Cardiac fibroblast (primary cell): Measurements from ENCODE around the gene RFX8.

Experiments
- DNase-seq, 2 donors: peaks; one replicate each; pipeline versions ENCODE4 v3.0.0 to v3.0.0-alpha.2; 2010; ENCODE audit warnings: low read depth in 2 of 2
- H3K4me3 ChIP-seq, 2 donors: replicated peaks in 1 of 2; 1 replicate in 1 of 2; 2 replicates in 1 of 2; pipeline ENCODE4 v1.5.1; 2011; ENCODE audit warnings: low read depth in 2 of 2, low read length in 2 of 2, mild to moderate bottlenecking in 2 of 2, moderate library complexity in 1 of 2
- TF ChIP-seq, protein P1 (sequence below): IDR thresholded peaks from one replicate; pipeline ENCODE4 v1.5.1; 2011; ENCODE audit warnings: low read depth, mild to moderate bottlenecking, low read length, inconsistent platforms

RFX8 gene

DNA sequence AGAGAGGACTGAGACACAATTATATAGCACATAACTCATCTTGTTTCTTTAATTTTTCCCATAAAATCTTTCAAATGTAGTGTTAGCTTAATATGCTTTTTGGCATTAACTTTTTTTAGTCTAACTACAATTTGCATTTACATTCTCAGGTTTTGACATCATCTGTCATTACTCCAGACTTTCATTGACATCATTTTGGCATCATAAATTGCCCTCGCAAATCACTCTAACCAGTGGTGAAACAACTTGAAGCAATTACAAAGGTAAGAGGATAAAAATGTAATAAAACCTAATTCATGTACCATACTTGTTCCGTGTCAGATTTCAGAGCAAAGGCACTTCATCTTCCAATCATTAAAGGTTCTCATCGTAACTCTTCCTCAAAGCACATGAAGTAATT lies 41.4 kb downstream of the RFX8 start:
- DNase-seq: no peak
- TF ChIP-seq, protein P1, sequence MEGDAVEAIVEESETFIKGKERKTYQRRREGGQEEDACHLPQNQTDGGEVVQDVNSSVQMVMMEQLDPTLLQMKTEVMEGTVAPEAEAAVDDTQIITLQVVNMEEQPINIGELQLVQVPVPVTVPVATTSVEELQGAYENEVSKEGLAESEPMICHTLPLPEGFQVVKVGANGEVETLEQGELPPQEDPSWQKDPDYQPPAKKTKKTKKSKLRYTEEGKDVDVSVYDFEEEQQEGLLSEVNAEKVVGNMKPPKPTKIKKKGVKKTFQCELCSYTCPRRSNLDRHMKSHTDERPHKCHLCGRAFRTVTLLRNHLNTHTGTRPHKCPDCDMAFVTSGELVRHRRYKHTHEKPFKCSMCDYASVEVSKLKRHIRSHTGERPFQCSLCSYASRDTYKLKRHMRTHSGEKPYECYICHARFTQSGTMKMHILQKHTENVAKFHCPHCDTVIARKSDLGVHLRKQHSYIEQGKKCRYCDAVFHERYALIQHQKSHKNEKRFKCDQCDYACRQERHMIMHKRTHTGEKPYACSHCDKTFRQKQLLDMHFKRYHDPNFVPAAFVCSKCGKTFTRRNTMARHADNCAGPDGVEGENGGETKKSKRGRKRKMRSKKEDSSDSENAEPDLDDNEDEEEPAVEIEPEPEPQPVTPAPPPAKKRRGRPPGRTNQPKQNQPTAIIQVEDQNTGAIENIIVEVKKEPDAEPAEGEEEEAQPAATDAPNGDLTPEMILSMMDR: no peak
- H3K4me3 ChIP-seq: no peak overlapping the region

DNA sequence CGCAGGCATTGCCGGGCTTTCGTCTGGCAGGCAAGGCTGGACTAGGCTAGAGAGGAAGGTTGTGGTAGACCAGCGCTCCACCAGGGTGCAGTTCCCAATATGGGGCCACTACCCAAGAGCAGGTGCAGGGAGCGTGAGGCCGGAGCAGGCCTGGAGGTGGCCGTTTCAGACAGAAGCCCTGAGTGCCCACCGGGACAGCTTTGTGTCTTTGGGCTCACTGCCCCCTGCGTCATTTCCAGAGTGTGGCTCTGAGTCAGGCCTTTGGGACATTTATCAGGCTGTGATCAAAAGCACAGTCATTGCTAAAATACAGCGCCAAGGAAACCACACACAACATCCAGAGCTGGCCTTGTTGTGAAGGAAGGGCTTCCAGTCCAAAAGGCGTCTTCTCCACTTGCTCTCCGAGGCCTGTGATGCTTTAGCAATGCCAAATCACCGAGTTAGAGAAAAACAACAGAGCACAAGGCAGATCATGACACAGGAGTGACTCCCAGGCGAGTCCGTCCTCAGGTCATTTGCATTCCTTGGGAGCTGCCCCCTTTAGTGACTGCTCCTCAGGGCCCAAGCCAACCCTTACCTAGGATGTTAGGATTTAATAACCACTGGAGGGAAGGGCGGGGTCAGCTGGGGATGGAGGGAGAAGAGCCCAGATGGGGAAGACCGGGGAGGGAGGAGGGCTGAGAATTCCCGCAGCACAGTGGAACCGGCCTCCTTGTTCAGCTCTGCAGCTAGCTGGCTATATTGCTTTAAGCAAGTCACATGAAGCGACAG lies 42.3 kb downstream of the RFX8 start:
- H3K4me3 ChIP-seq: no peak overlapping the region
- TF ChIP-seq, protein P1: no peak
- peak; percentile 50 to 74 for DNase-seq

DNA sequence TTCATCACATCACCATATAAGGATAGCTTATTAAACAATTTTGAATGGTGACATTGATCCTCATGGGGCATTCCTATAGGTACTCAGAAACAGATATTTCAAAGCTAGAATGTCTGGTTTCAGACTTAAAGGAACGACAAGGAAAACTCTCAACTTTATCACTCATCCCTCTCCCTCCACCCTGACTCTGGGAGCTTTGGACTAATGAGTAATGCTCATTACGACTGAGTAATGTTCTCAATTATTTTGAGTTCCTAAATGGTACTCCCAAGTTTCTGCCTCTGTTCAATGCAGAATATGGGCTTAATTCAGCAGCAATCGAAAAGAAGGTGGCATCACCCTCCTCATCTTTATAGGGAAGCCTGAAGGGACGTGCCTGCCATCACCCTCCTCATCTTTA lies 43.4 kb downstream of the RFX8 start:
- TF ChIP-seq, protein P1: no peak
- H3K4me3 ChIP-seq: no peak overlapping the region
- no peak for DNase-seq

DNA sequence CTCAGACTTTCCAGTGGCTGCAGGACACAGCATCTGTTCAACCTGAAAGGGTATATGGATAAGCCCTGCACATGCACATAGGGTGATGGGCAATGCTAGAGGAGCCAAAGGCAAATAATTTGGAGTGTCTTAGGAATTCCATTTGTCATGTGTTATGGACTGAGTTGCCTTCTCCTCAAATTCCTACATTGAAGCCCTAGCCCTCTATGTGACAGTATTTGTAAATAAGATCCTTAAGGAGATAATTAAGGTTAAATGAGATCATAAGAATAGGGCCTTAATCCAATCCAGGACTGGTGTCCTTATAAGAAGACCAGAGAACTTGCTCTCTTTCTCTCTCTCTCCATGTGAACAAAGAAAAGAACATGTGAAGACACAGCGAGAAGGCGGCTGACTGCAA lies 44.8 kb downstream of the RFX8 start:
- TF ChIP-seq, protein P1: no peak
- DNase-seq: no peak

DNA sequence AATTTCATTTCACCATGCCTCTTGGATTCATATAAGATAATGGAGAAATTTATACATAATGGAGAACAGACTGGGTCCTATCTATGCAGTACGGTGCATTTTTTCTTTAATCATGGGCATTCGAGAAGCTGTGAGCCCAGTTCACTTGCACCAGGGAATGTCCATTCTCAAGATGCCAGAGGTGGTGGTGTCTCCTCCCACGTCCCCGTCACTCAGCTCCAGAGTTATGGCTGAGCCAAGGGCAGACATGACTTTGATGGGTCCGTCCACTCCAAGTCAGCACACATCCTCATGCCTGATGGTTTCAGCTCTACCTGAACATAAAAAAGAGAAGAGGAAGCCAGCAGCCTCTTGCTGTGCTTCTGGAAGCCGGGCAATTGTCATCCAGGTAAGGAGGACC lies 45.5 kb downstream of the RFX8 start:
- TF ChIP-seq, protein P1: no peak
- no peak for DNase-seq
- H3K4me3 ChIP-seq: no peak overlapping the region

More for the DNA sequence above, 44.8 kb downstream of the RFX8 start:
- H3K4me3 ChIP-seq: no peak overlapping the region

DNA sequence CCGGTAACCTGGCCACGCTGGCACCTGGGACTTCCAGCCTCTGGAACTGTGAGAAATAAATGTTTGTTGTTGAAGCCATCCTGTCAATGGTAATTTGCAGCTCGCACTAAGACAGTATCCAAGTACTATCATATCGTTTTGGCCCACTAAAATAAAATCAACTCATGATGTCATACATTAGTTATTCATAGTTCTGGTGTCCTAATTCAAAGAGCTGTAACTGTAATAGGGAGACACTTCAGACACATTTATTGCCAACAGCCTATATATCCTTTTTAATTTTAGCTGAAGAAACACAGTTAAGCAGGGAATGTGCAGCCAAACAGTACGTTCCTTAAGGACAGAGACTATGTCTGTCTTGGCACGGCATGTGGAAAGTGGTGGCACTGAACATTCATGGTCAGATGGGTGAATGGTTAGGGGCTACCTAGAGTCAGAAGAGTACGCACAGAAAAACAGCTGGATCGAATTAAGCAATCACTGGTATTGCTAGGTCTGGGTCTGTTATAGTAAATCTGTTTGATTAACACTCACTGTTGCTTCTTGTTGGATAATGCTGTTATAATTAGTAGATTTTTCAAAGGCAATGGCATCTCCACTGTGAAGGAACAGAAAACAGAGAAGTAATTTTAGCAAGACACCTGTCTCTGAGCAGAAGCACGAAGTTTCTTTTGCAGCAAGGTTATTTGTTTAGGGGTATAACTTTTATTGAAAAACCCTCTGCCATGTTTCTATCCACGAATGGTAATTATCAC lies 46.3 kb downstream of the RFX8 start:
- TF ChIP-seq, protein P1: no peak

More for the DNA sequence above, 46.3 kb downstream of the RFX8 start:
- DNase-seq: no peak
- H3K4me3 ChIP-seq: no peak overlapping the region
